ENCODE results near the gene RPL37A.

- TF ChIP-seq ESRRG (CRISPR knock-in tag; IDR thresholded peaks at IDR 0.05) (no peak), BACH2 (CRISPR knock-in tag; IDR thresholded peaks at IDR 0.05; ENCODE audit: borderline replicate concordance) (no peak), ZFP3 (CRISPR knock-in tag; IDR thresholded peaks at IDR 0.05) (no peak), PATZ1 (CRISPR knock-in tag; IDR thresholded peaks at IDR 0.05; ENCODE audit: borderline replicate concordance) (no peak), RARB (CRISPR knock-in tag; IDR thresholded peaks at IDR 0.05) (no peak)
Observed at GRCh38 chr2:216478151-216478550, 20.5 kb upstream of the RPL37A start.
